Stimulated activated CD8-positive, alpha-beta memory T cell treated with anti-CD3 and anti-CD28 coated beads, Interleukin-4, amount 100 ng/mL, for 48 hours (primary cell): Measurements from ENCODE around the gene ANKRD23.

Experiments used
- DNase-seq: peaks from one replicate; pipeline ENCODE4 v3.0.0-alpha.2; 2020

Gene ANKRD23

GRCh38 chr2:96835830-96836229 lies 8.0 kb downstream of the ANKRD23 start:
- no peak for DNase-seq

- no peak for DNase-seq
These were observed 10.9 kb downstream of the ANKRD23 start for GRCh38 chr2:96832754-96833507.

GRCh38 chr2:96832408-96832753 lies 11.4 kb downstream of the ANKRD23 start:
- no peak for DNase-seq

GRCh38 chr2:96831679-96832078 lies 12.1 kb downstream of the ANKRD23 start:
- DNase-seq: no peak

GRCh38 chr2:96830044-96830562 lies 13.7 kb downstream of the ANKRD23 start:
- no peak for DNase-seq

GRCh38 chr2:96828874-96829273 lies 14.9 kb downstream of the ANKRD23 start:
- DNase-seq: no peak

GRCh38 chr2:96828436-96828835 lies 15.4 kb downstream of the ANKRD23 start:
- no peak for DNase-seq

- no peak for DNase-seq
These were observed 17.1 kb downstream of the ANKRD23 start for GRCh38 chr2:96826546-96827278.

GRCh38 chr2:96825057-96825456 lies 18.8 kb downstream of the ANKRD23 start:
- no peak for DNase-seq

- no peak for DNase-seq
These were observed 19.5 kb downstream of the ANKRD23 start for GRCh38 chr2:96824079-96824870.

GRCh38 chr2:96823198-96823597 lies 20.6 kb downstream of the ANKRD23 start:
- DNase-seq: no peak

- no peak for DNase-seq
These were observed 21.0 kb downstream of the ANKRD23 start for GRCh38 chr2:96822786-96823185.

GRCh38 chr2:96821113-96821675 lies 22.6 kb downstream of the ANKRD23 start:
- DNase-seq: no peak

- DNase-seq: no peak
These were observed 23.8 kb downstream of the ANKRD23 start for GRCh38 chr2:96819876-96820511.

GRCh38 chr2:96819128-96819875 lies 24.5 kb downstream of the ANKRD23 start:
- no peak for DNase-seq

GRCh38 chr2:96817882-96818281 lies 25.9 kb downstream of the ANKRD23 start:
- no peak for DNase-seq

- peak; percentile 36 for DNase-seq
These were observed 26.8 kb downstream of the ANKRD23 start for GRCh38 chr2:96816836-96817702.

GRCh38 chr2:96816127-96816835 lies 27.5 kb downstream of the ANKRD23 start, which contains the start of gene CNNM3:
Gene CNNM3 (plus strand): TSS chr2:96816268. CDS start chr2:96816278, 10 bp downstream.
- peak; percentile 97 for DNase-seq

- peak; percentile 52 for DNase-seq
These were observed 28.3 kb downstream of the ANKRD23 start for GRCh38 chr2:96815326-96816126.
